ENCODE data around the gene SMURF1.

Gene SMURF1

DNA sequence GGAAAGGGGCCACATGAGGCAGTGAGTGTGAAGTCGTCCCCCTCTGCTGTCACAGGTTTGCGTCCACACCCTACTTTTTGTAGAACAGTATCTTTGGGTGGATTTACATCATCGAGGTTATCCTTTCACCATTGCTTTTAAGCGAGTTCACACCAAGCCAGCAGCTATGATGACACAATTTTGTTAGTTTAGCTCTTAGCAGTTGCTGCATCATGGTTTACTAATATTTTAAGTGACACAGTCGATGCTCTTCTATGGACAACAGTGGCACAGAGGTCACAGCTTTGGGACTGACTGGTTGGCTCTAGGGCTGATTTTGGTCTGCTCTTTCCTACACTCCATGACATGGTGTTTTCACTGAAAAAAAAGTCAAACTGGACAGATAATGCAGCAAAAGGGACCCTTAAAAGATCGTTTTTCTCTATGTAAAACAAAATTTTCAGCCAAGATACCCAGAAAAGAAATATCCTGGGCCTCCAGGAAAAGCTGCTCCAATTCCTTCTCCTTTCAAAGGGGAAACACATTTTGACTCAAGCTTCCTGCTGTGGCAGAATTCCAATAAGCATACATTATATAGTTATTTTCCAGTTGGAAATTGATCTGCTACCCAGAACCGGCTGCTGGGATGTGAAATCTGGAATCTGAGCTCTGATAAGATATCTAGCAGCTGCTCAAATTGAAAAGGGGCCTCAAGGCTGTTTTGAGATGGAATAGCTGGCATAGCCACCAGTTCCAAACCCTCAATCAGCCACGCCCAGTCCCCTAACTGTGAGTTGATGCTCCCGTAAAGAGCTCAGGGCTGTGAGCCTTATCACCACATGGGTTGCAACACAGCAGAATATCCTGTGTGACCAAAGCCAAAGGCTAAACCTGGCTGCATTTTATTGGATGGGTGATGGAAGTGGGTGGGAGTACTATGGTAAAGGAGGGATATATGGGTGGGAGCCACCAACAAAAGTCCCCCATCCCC, 114.2 kb downstream of the SMURF1 start:
- no peak for DNase-seq (ENCODE audit: low spot score)

- no peak for DNase-seq (ENCODE audit: low spot score)
These were observed 115.5 kb downstream of the SMURF1 start for GRCh38 chr7:99028261-99028973.

DNA sequence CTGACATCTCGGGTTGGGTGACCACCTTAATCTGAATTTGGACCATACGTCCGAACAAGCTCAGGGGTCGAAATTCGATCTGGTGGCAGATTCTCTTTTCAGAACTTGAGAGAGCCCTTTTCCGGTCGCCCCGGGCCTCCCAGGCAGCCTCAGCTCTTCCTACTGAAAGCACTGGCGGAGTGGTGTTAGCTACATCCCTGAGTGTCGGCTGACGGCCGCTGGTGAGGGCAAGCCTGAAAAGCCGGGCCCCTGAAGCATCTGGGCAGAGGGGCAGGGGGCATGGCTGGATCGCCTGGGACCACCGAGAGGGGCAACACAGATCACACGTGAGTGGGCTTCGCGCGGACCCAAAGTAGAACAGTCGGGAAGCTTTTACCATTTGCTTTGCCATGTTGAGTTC, 116.1 kb downstream of the SMURF1 start:
- DNase-seq (ENCODE audit: low spot score): no peak

- DNase-seq (ENCODE audit: low spot score): no peak
These were observed 116.7 kb downstream of the SMURF1 start for GRCh38 chr7:99027241-99027640.

GRCh38 chr7:99024066-99024465, 119.8 kb downstream of the SMURF1 start:
- DNase-seq (ENCODE audit: low spot score): no peak

GRCh38 chr7:99021941-99022560, 121.9 kb downstream of the SMURF1 start:
- no peak for DNase-seq (ENCODE audit: low spot score)

GRCh38 chr7:99020413-99020715, 123.5 kb downstream of the SMURF1 start:
- DNase-seq (ENCODE audit: low spot score): no peak

GRCh38 chr7:99019523-99020412, 124.1 kb downstream of the SMURF1 start:
- no peak for DNase-seq (ENCODE audit: low spot score)

DNA sequence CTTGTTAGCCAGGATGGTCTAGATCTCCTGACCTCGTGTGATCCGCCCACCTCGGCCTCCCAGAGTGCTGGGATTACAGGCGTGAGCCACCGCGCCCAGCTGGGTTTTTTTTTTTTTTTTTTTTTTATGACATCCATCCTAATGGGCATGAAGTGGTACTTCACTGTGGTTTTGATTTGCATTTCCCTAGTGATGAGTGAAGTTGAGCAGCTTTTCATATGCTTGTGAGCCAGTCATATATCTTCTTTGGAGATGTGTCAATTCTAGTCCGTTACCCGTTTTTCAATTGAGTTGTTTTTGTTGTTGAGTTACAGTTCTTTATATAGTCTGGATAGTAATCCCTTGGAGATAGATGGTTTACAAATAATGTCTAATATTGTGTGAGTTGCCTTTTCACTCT, 127.7 kb downstream of the SMURF1 start:
- DNase-seq (ENCODE audit: low spot score): no peak

GRCh38 chr7:99014113-99014985, 129.6 kb downstream of the SMURF1 start:
- DNase-seq (ENCODE audit: low spot score): no peak

DNA sequence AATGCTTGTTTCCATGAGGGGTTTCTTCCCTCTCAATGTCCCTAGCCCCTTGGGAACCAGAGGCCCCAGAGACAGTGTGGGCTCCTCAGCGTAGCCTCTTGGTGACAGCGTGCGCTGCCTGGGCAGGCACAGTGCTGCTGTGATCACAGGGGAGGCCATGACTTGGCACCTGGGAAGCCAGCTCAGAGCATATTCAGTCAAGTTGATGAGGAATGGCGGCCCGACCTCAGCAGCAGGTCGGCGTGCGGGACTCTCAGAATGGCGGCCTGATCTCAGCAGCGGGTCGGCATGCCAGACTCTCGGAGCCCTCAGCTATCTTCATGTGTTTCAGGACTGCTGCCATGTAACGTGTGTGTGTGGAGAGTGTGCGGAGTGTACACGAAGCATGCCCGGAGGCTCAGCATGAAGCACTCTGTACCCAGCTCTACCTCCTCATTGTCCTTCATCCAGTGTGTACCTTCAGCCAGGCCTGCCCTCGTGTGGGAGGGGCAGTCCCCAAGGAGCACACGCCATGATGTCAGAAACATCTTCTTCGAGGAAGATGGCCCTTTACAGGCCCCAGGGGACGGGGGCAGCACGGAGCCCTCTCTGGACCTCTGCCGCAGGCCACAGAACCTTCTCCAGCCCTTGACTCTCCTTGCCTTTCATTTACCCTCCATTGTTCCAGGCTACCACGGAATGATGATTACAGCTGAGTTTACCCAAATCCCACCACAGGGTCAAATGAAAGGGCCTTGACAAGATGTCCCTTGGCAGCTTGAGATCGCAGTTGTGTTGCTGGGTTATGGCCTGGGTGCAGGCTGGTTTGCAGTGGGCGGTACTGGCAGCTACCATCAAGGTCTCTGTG, 130.4 kb downstream of the SMURF1 start:
- no peak for DNase-seq (ENCODE audit: low spot score)

DNA sequence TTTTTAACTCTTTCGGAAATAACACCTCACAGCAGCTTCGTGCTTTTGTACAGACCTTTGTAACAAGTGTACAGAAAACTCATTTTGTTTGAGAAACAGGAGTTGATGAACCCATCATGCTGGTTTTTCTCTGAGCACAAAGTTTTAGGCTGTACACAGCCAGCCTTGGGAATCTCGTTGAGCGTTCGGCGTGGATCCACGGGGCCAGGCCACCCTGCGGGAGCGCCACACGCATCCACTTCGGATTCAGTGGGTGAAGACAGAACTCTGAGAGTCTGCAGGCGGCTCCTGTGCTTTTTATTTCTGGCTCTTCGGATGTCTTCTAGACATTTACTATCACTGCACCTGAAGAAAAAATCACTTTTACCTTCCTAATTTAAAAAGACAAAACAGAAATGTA, 131.2 kb downstream of the SMURF1 start:
- DNase-seq (ENCODE audit: low spot score): no peak

- no peak for DNase-seq (ENCODE audit: low spot score)
These were observed 132.1 kb downstream of the SMURF1 start for GRCh38 chr7:99011706-99012404.

DNA sequence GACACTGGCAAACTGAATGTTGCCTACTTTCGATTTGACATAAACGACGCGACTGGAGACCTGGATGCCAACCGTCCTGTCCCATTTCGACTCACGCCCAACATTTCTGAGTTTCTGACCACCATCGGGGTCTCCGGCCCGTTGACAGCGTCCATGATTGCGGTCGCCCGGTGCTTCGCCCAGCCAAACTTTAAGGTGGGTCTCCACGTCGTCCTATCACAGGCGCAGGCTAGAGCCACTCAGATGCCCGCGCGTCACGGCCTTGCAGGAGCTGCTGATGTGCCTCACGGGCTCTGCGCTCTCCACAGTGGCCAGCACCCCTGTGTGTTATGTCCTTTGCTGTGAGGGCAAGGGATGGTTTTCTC, 132.6 kb downstream of the SMURF1 start:
- no peak for DNase-seq (ENCODE audit: low spot score)

DNA sequence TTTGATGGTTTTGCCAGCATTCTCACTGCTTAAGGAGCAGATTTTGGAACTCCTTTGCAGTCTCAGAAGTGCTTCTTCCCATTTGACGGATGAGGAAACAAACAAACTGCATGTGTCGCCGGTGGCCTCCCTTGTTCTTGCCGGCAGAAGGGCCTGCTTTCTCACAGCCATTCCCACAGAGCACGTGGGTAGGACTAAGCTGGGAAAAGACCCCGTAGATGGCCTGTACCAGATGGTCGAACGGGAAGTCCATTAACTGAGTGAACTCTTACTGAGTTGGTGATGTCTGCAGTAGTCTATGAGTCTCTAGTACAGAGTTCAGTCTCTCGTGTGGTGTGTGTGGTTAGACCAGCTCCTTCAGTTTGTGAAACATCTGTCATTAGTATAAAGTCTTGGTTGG, 133.6 kb downstream of the SMURF1 start:
- no peak for DNase-seq (ENCODE audit: low spot score)

DNA sequence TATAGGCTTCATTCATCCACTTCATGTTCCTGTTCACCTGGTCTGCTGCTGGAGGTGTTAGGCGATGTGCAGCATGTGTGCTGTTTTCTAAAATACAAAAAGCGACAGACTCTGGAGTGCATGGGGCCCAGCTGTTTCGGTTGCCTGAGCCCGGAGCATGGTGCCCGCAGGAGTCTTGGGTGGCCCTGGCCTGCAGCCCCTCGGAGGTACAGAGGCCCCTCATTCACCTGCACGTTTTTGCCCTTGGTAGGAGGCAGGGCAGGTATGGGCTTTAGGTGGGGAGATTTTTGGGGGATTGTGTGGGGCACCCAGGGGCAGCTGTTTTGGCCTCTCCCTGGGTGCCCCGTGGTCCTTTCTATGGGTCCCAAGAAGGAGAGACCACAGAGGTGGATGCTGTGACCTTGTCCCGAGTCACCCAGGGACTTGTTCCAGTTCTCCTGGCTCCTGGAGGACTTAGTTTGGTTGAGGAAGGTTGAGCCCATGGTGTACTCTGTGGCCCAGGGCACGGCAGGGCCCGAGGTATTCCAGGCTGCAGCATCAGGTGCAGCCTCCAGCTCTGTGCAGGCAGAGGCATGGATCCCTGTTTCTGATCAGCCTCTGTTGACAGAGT, 134.9 kb downstream of the SMURF1 start:
- no peak for DNase-seq (ENCODE audit: low spot score)

- DNase-seq (ENCODE audit: low spot score): no peak
These were observed 135.7 kb downstream of the SMURF1 start for GRCh38 chr7:99008181-99008631.

- DNase-seq (ENCODE audit: low spot score): no peak
These were observed 137.0 kb downstream of the SMURF1 start for GRCh38 chr7:99006739-99007424.
